Parathyroid adenoma (tissue), 2 donors: ENCODE results near the gene TRIM66.

ENCODE experiments used
- H2AFZ ChIP-seq: fragments of 300-600 bp; sonication (generic); one replicate; pipeline ENCODE4 v1.7.0; 2017; ENCODE audit warnings: antibody characterized with exemption, mild to moderate bottlenecking
- H3K27ac ChIP-seq: fragments of 300-600 bp; sonication (generic); one replicate; pipeline ENCODE4 v1.7.0; 2017
- H3K27me3 ChIP-seq: fragments of 300-600 bp; sonication (generic); one replicate; pipeline ENCODE4 v1.7.0; 2017; ENCODE audit warnings: low read length; ENCODE audit not compliant: control insufficient read depth, insufficient read depth
- H3K36me3 ChIP-seq: fragments of 300-600 bp; sonication (generic); one replicate; pipeline ENCODE4 v1.7.0; 2017; ENCODE audit warnings: low read length; ENCODE audit not compliant: control insufficient read depth, insufficient read depth
- H3K4me1 ChIP-seq: fragments of 300-600 bp; sonication (generic); one replicate; pipeline ENCODE4 v1.7.0; 2017; ENCODE audit warnings: control low read depth
- H3K4me2 ChIP-seq: fragments of 300-600 bp; sonication (generic); one replicate; pipeline ENCODE4 v1.7.0; 2017; ENCODE audit warnings: low read length
- H3K4me3 ChIP-seq: fragments of 300-600 bp; sonication (generic); one replicate; pipeline ENCODE4 v1.7.0; 2017; ENCODE audit warnings: low read depth, low read length
- H3K79me2 ChIP-seq: fragments of 300-600 bp; sonication (generic); one replicate; pipeline ENCODE4 v1.7.0; 2017; ENCODE audit warnings: control low read depth
- H3K9ac ChIP-seq: fragments of 300-600 bp; sonication (generic); one replicate; pipeline ENCODE4 v1.7.0; 2017; ENCODE audit warnings: mild to moderate bottlenecking
- H3K9me3 ChIP-seq: fragments of 300-600 bp; sonication (generic); one replicate; pipeline ENCODE4 v1.7.0; 2017; ENCODE audit warnings: low read length; ENCODE audit not compliant: control insufficient read depth
- CTCF ChIP-seq: fragments of 300-600 bp; sonication (generic); IDR thresholded peaks from one replicate; pipeline ENCODE4 v1.7.0; 2017; ENCODE audit warnings: antibody characterized with exemption, mild to moderate bottlenecking
- donor health status: primary hyperparathyroidism.

The TRIM66 gene

GRCh38 chr11:8723711-8724110 is 41.2 kb upstream of the TRIM66 start:
- no peak for TF ChIP-seq CTCF
- no peaks in the 10 kb centered on the region for H3K79me2 ChIP-seq
- H3K9me3 ChIP-seq, result no peaks in the 10 kb centered on the region
- no peaks in the 10 kb centered on the region for H3K36me3 ChIP-seq
- no peaks in the 10 kb centered on the region for H3K27me3 ChIP-seq
- no peak overlapping the region for H3K4me2 ChIP-seq
- H2AFZ ChIP-seq, result no peak overlapping the region
- H3K27ac ChIP-seq, result no peak overlapping the region
- no peaks in the 10 kb centered on the region for H3K4me1 ChIP-seq
- H3K9ac ChIP-seq, result no peak overlapping the region
- no peak overlapping the region for H3K4me3 ChIP-seq

GRCh38 chr11:8722809-8723208 is 40.3 kb upstream of the TRIM66 start:
- Histone ChIP-seq H3K9me3 (no peaks in the 10 kb centered on the region), H3K4me2 (no peak overlapping the region), H2AFZ (no peak overlapping the region), H3K36me3 (no peaks in the 10 kb centered on the region), H3K27me3 (no peaks in the 10 kb centered on the region), H3K4me1 (no peaks in the 10 kb centered on the region), H3K9ac (no peak overlapping the region), H3K79me2 (no peaks in the 10 kb centered on the region), H3K27ac (no peak overlapping the region), H3K4me3 (no peak overlapping the region)
- TF ChIP-seq CTCF, result no peak

GRCh38 chr11:8721609-8722500 is 39.4 kb upstream of the TRIM66 start:
- H3K4me3 ChIP-seq, result no peak overlapping the region
- no peak overlapping the region for H3K4me2 ChIP-seq
- no peaks in the 10 kb centered on the region for H3K9me3 ChIP-seq
- H3K9ac ChIP-seq, result no peak overlapping the region
- no peaks in the 10 kb centered on the region for H3K27me3 ChIP-seq
- no peak for TF ChIP-seq CTCF
- no peak overlapping the region for H3K27ac ChIP-seq
- H3K79me2 ChIP-seq, result no peaks in the 10 kb centered on the region
- no peaks in the 10 kb centered on the region for H3K36me3 ChIP-seq
- no peak overlapping the region for H2AFZ ChIP-seq
- no peaks in the 10 kb centered on the region for H3K4me1 ChIP-seq

- H3K9me3 ChIP-seq, result no peaks in the 10 kb centered on the region
- no peaks in the 10 kb centered on the region for H3K36me3 ChIP-seq
- H2AFZ ChIP-seq, result no peak overlapping the region
- H3K4me2 ChIP-seq, result no peak overlapping the region
- H3K27me3 ChIP-seq, result no peaks in the 10 kb centered on the region
- H3K9ac ChIP-seq, result no peak overlapping the region
- no peaks in the 10 kb centered on the region for H3K4me1 ChIP-seq
- no peak for TF ChIP-seq CTCF
- no peak overlapping the region for H3K4me3 ChIP-seq
- H3K27ac ChIP-seq, result no peak overlapping the region
- no peaks in the 10 kb centered on the region for H3K79me2 ChIP-seq
Observed at GRCh38 chr11:8720868-8721608, 38.6 kb upstream of the TRIM66 start.
